Large intestine (tissue), 3 donors: Measurements from ENCODE around the gene INPP5A. TPM values are rescaled to one million over a fixed set of nuclear protein-coding genes. Genes with fewer than 3 reads are reported as not detected.

ENCODE experiments used
- DNase-seq, 2 donors: peaks; one replicate each; pipeline versions ENCODE4 v3.0.0 to v3.0.0-alpha.2; 2013
- H3K27ac ChIP-seq: one replicate; pipeline ENCODE4 v1.5.1; 2013; ENCODE audit warnings: low read length
- H3K27me3 ChIP-seq: 2 replicates; pipeline ENCODE4 v1.6.1; 2013; ENCODE audit warnings: low read length; ENCODE audit not compliant: control insufficient read depth, insufficient read depth
- H3K36me3 ChIP-seq: 2 replicates; pipeline ENCODE4 v1.6.1; 2013; ENCODE audit warnings: low read length; ENCODE audit not compliant: control insufficient read depth, insufficient read depth
- H3K4me1 ChIP-seq: one replicate; pipeline ENCODE4 v1.6.1; 2013; ENCODE audit warnings: low read length; ENCODE audit not compliant: control insufficient read depth, insufficient read depth
- H3K4me3 ChIP-seq: one replicate; pipeline ENCODE4 v1.5.1; 2013; ENCODE audit warnings: low read length
- H3K9me3 ChIP-seq: one replicate; pipeline ENCODE4 v1.6.1; 2013; ENCODE audit warnings: mild to moderate bottlenecking, low read depth, low read length, moderate library complexity; ENCODE audit not compliant: control insufficient read depth
- WGBS: methylation state at CpG from one replicate; pipeline ENCODE4 v1.1.5; 2013; ENCODE audit warnings: low lambda C conversion rate; ENCODE audit not compliant: insufficient coverage; 5-methylcytosine and 5-hydroxymethylcytosine counted together
- polyA plus RNA-seq: library from polyadenylated mRNA; unstranded; fragments of 120-200 nt; gene quantifications from one replicate; pipeline ENCODE4 v1.2.1, GENCODE V29; 2013

INPP5A gene
- polyA plus RNA-seq, 1 donor: 25.3 TPM

DNA sequence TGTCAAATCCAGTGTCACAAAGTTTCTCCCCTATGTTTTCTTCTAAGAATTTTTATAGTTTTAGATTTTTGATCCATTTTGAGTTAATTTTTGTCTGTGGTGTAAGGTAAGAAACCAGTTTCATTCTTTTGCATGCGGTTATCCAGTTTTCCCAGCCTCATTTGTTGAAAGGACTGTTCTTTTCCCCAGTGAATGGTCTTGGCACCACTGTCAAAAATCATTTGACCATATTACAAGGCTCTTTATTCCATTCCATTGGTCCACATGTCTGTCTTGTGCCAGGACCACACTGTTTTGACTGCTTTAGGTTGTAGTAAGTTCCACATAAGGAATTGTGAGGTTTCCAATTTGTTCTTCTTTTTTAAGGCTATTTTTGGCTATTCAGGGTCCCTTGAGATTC is 64.0 kb downstream of the INPP5A start:
- H3K4me3 ChIP-seq: no peak overlapping the region
- peaks cover 13% of the 10 kb centered on the region for H3K9me3 ChIP-seq
- peaks cover 10% of the 10 kb centered on the region for H3K4me1 ChIP-seq
- no CpG with 5 or more reads among the region's 1 CpG for WGBS
- no peaks in the 10 kb centered on the region for H3K27me3 ChIP-seq
- no peak overlapping the region for H3K27ac ChIP-seq
- no peak for DNase-seq
- no peaks in the 10 kb centered on the region for H3K36me3 ChIP-seq

DNA sequence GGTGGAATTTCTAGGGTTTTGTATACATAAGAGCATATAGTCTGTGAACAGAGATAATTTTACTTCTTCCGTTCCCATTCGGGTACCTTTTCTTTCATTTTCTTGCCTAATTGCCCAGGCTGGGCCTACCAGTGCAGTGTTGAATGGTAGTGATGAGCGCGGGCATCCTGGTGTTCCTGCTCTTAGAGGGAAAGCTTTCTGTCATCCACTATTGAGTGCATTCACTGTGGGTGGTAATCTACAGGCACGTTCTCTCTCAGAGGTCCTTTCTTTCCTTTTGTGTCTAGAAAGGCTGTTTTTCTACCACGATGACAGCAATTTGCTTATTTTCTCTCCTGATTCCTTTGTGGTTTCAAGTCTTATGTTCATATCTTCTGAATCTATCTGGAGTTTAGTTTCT is 65.0 kb downstream of the INPP5A start:
- H3K27ac ChIP-seq: no peak overlapping the region
- 31% methylated on average over 2 of the region's 6 CpGs for WGBS

DNA sequence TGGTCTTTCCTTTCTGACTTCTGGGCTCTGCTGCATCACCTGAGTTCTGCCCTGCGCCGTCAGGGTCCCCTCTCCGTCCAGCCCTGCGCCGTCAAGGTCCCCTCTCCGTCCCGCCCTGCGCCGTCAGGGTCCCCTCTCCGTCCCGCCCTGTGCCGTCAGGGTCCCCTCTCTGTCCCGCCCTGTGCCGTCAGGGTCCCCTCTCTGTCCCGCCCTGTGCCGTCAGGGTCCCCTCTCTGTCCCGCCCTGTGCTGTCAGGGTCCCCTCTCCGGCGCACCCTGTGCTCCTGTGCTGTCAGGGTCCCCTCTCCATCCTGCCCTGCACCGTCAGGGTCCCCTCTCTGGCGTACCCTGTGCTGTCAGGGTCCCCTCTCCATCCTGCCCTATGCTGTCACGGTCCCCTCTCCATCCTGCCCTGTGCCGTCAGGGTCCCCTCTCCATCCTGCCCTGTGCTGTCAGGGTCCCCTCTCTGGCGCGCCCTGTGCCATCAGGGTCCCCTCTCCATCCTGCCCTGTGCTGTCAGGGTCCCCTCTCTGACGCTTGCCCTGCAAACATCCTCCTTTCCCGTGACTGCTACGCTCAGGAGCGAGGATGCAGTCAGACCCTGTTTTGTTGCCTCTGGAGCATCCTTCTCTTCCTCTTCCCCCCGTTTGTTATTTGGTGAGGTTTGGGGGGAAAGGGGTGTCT is 66.4 kb downstream of the INPP5A start:
- Histone ChIP-seq H3K27ac (no peak overlapping the region), H3K4me1 (peaks cover 12% of the 10 kb centered on the region), H3K9me3 (peaks cover 13% of the 10 kb centered on the region), H3K36me3 (no peaks in the 10 kb centered on the region), H3K4me3 (no peak overlapping the region), H3K27me3 (no peaks in the 10 kb centered on the region)
- DNase-seq: no peak
- 92% methylated on average over 5 of the region's 30 CpGs for WGBS

More for the DNA sequence above, 65.0 kb downstream of the INPP5A start:
- no peaks in the 10 kb centered on the region for H3K36me3 ChIP-seq
- H3K4me3 ChIP-seq: no peak overlapping the region
- peaks cover 12% of the 10 kb centered on the region for H3K4me1 ChIP-seq
- no peaks in the 10 kb centered on the region for H3K27me3 ChIP-seq
- peaks cover 13% of the 10 kb centered on the region for H3K9me3 ChIP-seq
- no peak for DNase-seq

DNA sequence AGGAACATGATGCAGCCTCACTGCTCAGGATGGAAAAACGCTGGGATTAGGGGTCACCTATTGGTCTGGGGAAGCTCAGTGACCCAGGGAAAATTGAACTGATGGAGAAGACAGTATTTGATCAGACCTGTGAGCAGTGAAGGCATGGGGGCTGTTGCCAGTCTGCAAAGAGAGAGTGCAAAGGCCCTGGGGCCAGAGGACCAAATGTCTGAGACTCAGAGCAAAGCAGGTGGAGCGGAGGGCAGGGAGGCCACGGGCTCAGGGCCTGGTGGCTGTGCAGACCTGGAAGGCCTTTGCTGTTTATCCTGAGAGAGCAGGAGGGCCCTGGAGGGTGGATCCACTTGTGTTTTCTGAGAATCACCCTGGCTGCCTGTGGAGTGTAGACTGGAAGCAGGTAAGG is 67.1 kb downstream of the INPP5A start:
- peaks cover 8% of the 10 kb centered on the region for H3K9me3 ChIP-seq
- H3K4me1 ChIP-seq: peaks cover 12% of the 10 kb centered on the region
- no CpG with 5 or more reads among the region's 3 CpGs for WGBS
- H3K36me3 ChIP-seq: no peaks in the 10 kb centered on the region
- no peak for DNase-seq
- H3K27ac ChIP-seq: no peak overlapping the region
- H3K27me3 ChIP-seq: no peaks in the 10 kb centered on the region
- H3K4me3 ChIP-seq: no peak overlapping the region

DNA sequence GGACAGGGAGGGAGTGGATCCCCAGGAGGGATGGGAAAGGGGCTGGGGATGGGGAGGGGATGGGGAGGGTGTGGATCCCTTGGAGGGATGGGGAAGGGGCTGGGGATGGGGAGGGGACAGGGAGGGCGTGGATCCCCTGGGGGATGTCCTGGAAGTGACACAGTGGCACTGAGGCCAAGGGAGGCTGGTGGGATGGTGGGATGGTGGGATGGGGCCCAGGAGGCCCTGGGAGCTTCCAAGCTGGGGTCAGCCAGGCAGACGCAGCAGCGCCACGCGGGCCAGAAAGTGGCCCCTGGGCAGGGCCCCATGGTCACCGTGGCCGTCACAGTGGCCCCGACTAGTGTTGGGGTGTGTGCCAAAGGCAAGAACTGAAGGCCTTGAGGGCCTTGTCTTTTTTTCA is 67.8 kb downstream of the INPP5A start:
- no CpG with 5 or more reads among the region's 8 CpGs for WGBS
- Histone ChIP-seq H3K4me1 (peaks cover 12% of the 10 kb centered on the region), H3K4me3 (no peak overlapping the region), H3K27me3 (no peaks in the 10 kb centered on the region), H3K36me3 (no peaks in the 10 kb centered on the region), H3K27ac (no peak overlapping the region), H3K9me3 (peaks cover 8% of the 10 kb centered on the region)
- no peak for DNase-seq

DNA sequence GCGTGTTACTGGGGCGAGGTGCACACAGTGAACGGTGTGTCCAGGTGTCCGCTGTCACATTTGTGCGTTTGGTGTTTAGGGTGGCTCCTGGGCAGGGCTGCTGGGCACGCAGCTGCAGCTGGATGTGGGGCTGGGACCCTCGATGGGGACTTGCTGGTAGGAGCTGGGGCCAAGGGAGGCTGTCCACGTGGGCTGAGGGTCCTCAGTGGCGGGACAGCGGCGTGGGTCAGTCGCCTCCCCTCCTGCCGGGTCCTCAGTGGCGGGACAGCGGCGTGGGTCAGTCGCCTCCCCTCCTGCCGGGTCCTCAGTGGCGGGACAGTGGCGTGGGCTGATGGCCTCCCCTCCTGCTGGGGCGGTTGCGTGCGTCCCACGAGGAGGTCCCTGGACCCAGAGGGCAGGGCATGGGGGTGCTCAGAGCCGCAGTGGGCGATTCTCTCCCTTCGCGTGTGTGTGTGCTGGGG is 68.5 kb downstream of the INPP5A start:
- H3K9me3 ChIP-seq: peaks cover 10% of the 10 kb centered on the region
- H3K36me3 ChIP-seq: no peaks in the 10 kb centered on the region
- H3K27me3 ChIP-seq: no peaks in the 10 kb centered on the region
- H3K27ac ChIP-seq: no peak overlapping the region
- peaks cover 12% of the 10 kb centered on the region for H3K4me1 ChIP-seq
- whole genome bisulfite sequencing: no CpG with 5 or more reads among the region's 28 CpGs
- no peak overlapping the region for H3K4me3 ChIP-seq
- no peak for DNase-seq

DNA sequence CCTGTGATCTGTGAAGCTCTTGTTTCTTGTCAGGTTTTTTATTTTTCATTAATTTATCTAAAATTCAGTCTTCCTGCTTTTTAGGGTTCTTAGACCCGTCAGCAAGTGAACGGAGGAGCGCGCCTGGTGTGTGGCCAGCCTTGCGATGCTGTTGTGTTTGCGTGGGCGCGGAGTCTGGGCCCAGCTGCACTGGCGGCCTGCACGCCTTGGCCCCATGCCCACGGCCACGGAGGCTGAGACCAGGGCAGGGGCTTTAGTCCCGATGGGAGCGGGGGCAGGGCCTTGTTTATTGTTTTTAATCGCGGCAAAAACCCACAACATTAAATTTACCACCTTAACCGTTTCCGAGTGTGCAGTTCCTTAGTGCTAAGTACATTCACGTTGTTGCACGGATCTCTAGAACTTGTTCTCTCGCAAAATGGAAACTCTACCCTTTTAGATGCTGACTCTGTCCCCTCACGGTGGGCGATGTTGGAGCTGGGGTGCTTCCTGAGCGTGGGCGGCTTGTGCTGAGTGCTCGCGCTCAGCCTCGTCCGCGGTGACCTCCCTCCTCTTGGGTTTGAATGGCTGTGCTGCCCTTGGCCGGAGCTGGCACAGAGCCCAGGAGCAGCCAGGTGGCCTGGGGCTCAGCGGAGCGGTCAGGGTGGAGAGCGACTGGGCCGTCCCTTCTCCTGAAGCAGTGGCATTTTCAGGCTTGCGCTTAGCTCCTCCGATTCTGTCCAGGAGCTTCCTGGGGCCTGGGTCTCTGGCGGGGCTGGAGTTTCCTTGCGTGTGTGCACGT is 69.1 kb downstream of the INPP5A start:
- peaks cover 12% of the 10 kb centered on the region for H3K4me1 ChIP-seq
- no peak for DNase-seq
- H3K4me3 ChIP-seq: no peak overlapping the region

DNA sequence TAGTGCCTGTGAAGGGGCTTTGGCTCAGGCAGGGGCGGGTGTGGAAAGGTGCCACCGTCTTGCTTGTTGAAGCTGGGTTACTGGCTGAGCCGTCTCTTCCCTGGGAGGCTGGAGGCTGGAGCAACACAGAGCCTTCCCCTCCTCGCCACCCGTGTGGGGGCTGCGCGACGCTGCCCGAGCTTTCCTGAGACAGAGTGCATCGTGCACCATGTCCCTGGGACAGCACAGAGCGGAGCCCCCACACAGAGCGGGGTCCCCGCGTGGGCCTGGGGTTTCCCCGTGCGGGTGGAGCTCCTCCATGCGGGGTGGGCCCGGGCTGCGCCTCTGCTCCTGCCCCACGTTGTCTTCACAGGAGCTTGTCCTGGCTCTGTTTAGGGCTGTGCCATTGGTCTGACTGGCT is 69.9 kb downstream of the INPP5A start:
- Histone ChIP-seq H3K27me3 (no peaks in the 10 kb centered on the region), H3K4me3 (no peak overlapping the region), H3K36me3 (no peaks in the 10 kb centered on the region), H3K9me3 (peaks cover 16% of the 10 kb centered on the region), H3K4me1 (peaks cover 12% of the 10 kb centered on the region), H3K27ac (no peak overlapping the region)
- 60% methylated on average over 1 of the region's 20 CpGs for WGBS
- no peak for DNase-seq

More for the DNA sequence above, 69.1 kb downstream of the INPP5A start:
- no peaks in the 10 kb centered on the region for H3K36me3 ChIP-seq
- 80% methylated on average over 3 of the region's 40 CpGs for WGBS
- peaks cover 14% of the 10 kb centered on the region for H3K9me3 ChIP-seq
- no peaks in the 10 kb centered on the region for H3K27me3 ChIP-seq
- no peak overlapping the region for H3K27ac ChIP-seq

DNA sequence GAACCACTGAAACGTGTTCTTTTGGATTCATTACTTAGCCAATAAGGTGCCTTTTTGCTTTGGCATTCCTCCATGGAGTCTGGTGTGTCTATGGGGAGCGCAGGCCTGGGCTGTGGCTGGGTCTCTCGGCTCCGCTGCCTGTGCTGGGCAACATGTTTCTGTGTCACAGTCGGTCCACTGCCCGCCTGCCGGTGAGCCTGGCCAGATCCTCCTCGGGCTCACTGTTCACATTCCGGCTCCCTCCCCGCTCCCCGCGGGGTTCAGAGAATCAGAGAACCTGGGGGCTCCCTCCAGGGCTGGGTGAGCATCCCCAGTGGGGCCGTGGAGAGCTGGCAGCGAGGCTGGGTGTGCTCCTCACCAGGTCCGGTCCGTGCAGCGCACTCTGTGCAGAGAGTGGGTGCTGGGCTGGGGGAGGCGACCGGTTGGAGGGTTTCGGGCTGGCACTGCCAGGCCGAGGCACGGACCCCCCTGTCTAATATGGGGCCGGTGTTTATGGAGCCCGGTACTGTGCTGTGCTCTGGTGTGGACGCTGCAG is 70.4 kb downstream of the INPP5A start:
- H3K9me3 ChIP-seq: peaks cover 16% of the 10 kb centered on the region
- no peak for DNase-seq
- no CpG with 5 or more reads among the region's 25 CpGs for WGBS
- peaks cover 7% of the 10 kb centered on the region for H3K4me1 ChIP-seq
- H3K36me3 ChIP-seq: no peaks in the 10 kb centered on the region
- H3K4me3 ChIP-seq: no peak overlapping the region
- no peaks in the 10 kb centered on the region for H3K27me3 ChIP-seq
- no peak overlapping the region for H3K27ac ChIP-seq

DNA sequence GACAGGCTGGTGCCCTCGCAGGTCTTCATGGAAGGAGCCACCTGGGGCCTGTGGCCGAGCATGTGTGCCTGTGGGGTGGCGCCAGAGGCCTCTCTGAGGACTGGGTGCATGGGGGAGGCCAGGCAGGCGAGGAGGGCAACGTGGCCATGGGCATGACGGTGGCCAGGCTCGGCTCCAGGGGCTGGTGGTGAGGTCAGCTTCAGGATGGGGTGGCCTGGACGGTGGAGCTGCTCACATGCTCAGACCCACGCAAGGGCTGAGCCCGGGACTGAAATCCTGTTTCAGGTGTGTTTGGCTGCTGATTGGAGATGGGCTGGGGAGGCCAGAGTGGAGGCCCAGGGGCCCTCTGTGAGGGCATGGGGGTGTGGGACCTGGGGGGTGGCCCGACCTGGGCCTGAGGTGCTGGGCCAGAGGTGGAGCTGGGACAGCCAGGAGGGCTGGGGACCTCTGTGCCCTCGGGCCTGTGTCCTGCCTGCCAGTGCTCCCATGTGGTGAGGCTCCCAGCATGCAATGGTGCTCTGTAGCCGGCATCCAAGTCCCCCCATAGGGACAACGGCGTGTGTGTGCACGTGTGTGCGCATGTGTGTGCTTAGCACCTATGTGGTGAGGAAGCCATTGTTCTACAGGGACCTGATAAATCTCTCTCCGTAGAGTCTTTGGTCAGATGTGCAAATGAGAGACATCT is 71.1 kb downstream of the INPP5A start:
- WGBS: no CpG with 5 or more reads among the region's 18 CpGs
- no peaks in the 10 kb centered on the region for H3K36me3 ChIP-seq
- peaks cover 2% of the 10 kb centered on the region for H3K4me1 ChIP-seq
- no peak overlapping the region for H3K4me3 ChIP-seq
- peaks cover 15% of the 10 kb centered on the region for H3K9me3 ChIP-seq
- no peak overlapping the region for H3K27ac ChIP-seq
- no peak for DNase-seq
- H3K27me3 ChIP-seq: no peaks in the 10 kb centered on the region
